ENCODE results near the gene MAB21L2. TPM values are rescaled to one million over a fixed set of nuclear protein-coding genes. Genes with fewer than 3 reads are reported as not detected.

Gene MAB21L2
- total RNA-seq, 1 donor from 2014 or later = 38.3 TPM

- Histone ChIP-seq H3K4me3 (no peak overlapping the region), H3K4me1 (peaks cover 54% of the 10 kb centered on the region), H4K20me1 (ENCODE audit: low read depth) (peaks cover 17% of the 10 kb centered on the region), H3K9me3 (ENCODE audit: low read depth) (no peaks in the 10 kb centered on the region), H3K36me3 (no peaks in the 10 kb centered on the region), H3K9ac (no peak overlapping the region), H3K79me2 (ENCODE audit: low read depth) (peaks cover 30% of the 10 kb centered on the region), H3K27ac (peak overlapping the region; percentile 88), H3K4me2 (peak overlapping the region; percentile 98), H3K27me3 (no peaks in the 10 kb centered on the region), H3F3A (ENCODE audit: low read depth) (peaks cover 33% of the 10 kb centered on the region), H2AFZ (replicated peaks) (no peak overlapping the region)
- TF ChIP-seq EZH2 (IDR thresholded peaks at IDR 0.05) = no peak
- TF ChIP-seq CTCF (IDR thresholded peaks at IDR 0.05) = no peak
- TF ChIP-seq EZH2phosphoT487 (IDR thresholded peaks at IDR 0.05) = no peak
- DNase-seq (ENCODE audit: low spot score) = peak; percentile 37
- H3K27me3 Mint-ChIP-seq (ENCODE audit: insufficient read depth, low read depth) = peaks cover 2% of the 10 kb centered on the region
- peaks cover 2% of the 10 kb centered on the region for H3K36me3 Mint-ChIP-seq
- H3K9me3 Mint-ChIP-seq = no peaks in the 10 kb centered on the region
- peaks cover 26% of the 10 kb centered on the region for H3K4me1 Mint-ChIP-seq
- H3K27ac Mint-ChIP-seq = no peak overlapping the region
- H3K4me3 Mint-ChIP-seq = no peak overlapping the region
These were observed 10.0 kb downstream of the MAB21L2 start for GRCh38 chr4:150591904-150592303.

GRCh38 chr4:150593996-150594395, 12.0 kb downstream of the MAB21L2 start:
- Mint-ChIP-seq H3K4me3 (no peak overlapping the region), H3K27me3 (ENCODE audit: insufficient read depth, low read depth) (no peaks in the 10 kb centered on the region), H3K9me3 (no peaks in the 10 kb centered on the region), H3K36me3 (no peaks in the 10 kb centered on the region), H3K27ac (no peak overlapping the region), H3K4me1 (peaks cover 18% of the 10 kb centered on the region)
- Histone ChIP-seq H3K9ac (no peak overlapping the region), H3K79me2 (ENCODE audit: low read depth) (peaks cover 12% of the 10 kb centered on the region), H4K20me1 (ENCODE audit: low read depth) (no peaks in the 10 kb centered on the region), H2AFZ (replicated peaks) (no peak overlapping the region), H3K27ac (no peak overlapping the region), H3K4me1 (peaks cover 33% of the 10 kb centered on the region), H3F3A (ENCODE audit: low read depth) (peaks cover 33% of the 10 kb centered on the region), H3K36me3 (no peaks in the 10 kb centered on the region), H3K4me2 (no peak overlapping the region), H3K4me3 (no peak overlapping the region), H3K27me3 (no peaks in the 10 kb centered on the region), H3K9me3 (ENCODE audit: low read depth) (no peaks in the 10 kb centered on the region)
- TF ChIP-seq EZH2phosphoT487 (IDR thresholded peaks at IDR 0.05) = no peak
- no peak for TF ChIP-seq EZH2 (IDR thresholded peaks at IDR 0.05)
- TF ChIP-seq CTCF (IDR thresholded peaks at IDR 0.05) = peak; percentile 11
- DNase-seq (ENCODE audit: low spot score) = no peak

GRCh38 chr4:150598909-150599308, 17.0 kb downstream of the MAB21L2 start:
- Histone ChIP-seq H3F3A (ENCODE audit: low read depth) (no peaks in the 10 kb centered on the region), H3K4me2 (no peak overlapping the region), H3K4me1 (no peaks in the 10 kb centered on the region), H4K20me1 (ENCODE audit: low read depth) (no peaks in the 10 kb centered on the region), H3K9me3 (ENCODE audit: low read depth) (no peaks in the 10 kb centered on the region), H3K36me3 (no peaks in the 10 kb centered on the region), H3K27me3 (no peaks in the 10 kb centered on the region), H3K9ac (no peak overlapping the region), H2AFZ (replicated peaks) (no peak overlapping the region), H3K4me3 (no peak overlapping the region), H3K27ac (peak overlapping the region; percentile 38), H3K79me2 (ENCODE audit: low read depth) (no peaks in the 10 kb centered on the region)
- Mint-ChIP-seq H3K27ac (peak overlapping the region; percentile 16), H3K27me3 (ENCODE audit: insufficient read depth, low read depth) (no peaks in the 10 kb centered on the region), H3K9me3 (no peaks in the 10 kb centered on the region), H3K4me3 (no peak overlapping the region), H3K4me1 (peaks cover 2% of the 10 kb centered on the region), H3K36me3 (no peaks in the 10 kb centered on the region)
- no peak for DNase-seq (ENCODE audit: low spot score)
- no peak for TF ChIP-seq EZH2phosphoT487 (IDR thresholded peaks at IDR 0.05)
- TF ChIP-seq EZH2 (IDR thresholded peaks at IDR 0.05) = no peak
- no peak for TF ChIP-seq CTCF (IDR thresholded peaks at IDR 0.05)
